DMS153 treated with DMSO at 0.1 percent for 48 hours (cell line): ENCODE measurements around the gene ATP10A.

Experiments used
- DNase-seq: peaks from one replicate; lab custom pipeline; 2025; ENCODE audit not compliant: unreplicated experiment; lab: John Stamatoyannopoulos, UW

Gene ATP10A

GRCh38 chr15:25797035-25797434 is 66.1 kb downstream of the ATP10A start:
- DNase-seq: no peak

- no peak for DNase-seq
Observed at GRCh38 chr15:25796395-25796794, 66.7 kb downstream of the ATP10A start.

- DNase-seq: no peak
Observed at GRCh38 chr15:25795712-25796111, 67.4 kb downstream of the ATP10A start.

- DNase-seq: no peak
Observed at GRCh38 chr15:25795061-25795460, 68.1 kb downstream of the ATP10A start.

DNA sequence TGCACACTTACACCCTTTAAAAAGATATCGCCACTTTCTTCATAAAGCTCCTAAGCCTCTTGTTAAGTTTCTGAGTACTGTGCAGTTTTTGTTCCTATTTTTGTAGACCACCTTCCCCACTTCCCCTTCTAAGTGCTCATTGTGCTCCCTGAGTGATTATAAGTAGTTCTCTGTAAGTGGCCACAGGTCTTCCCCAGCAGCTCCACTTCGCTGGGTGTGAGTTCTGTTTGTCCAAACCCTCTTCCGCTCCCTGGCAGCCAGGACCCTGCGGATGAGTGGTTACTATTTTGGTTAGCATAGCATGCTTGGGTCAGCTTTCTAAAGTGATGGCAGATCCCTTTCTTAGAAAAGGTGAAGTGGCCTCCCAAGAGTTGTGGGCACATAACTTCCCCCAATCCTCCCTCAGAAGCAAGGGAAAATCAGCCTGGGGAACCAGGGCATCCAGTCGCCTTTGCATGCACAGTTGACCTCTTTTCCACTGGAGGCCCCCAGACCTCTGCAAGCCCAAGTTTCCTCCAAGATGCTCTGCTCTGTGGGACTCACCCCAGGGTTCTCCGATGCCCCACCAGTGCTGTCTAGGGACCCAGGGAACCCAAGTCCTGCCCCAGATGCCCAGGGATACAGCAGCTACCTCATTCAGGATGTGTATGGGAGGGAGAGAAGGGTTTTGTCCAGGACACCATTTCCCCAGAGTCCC is 69.6 kb downstream of the ATP10A start:
- DNase-seq: no peak

- DNase-seq: no peak
Observed at GRCh38 chr15:25792128-25792527, 71.0 kb downstream of the ATP10A start.

GRCh38 chr15:25790000-25790660 is 73.0 kb downstream of the ATP10A start:
- no peak for DNase-seq

DNA sequence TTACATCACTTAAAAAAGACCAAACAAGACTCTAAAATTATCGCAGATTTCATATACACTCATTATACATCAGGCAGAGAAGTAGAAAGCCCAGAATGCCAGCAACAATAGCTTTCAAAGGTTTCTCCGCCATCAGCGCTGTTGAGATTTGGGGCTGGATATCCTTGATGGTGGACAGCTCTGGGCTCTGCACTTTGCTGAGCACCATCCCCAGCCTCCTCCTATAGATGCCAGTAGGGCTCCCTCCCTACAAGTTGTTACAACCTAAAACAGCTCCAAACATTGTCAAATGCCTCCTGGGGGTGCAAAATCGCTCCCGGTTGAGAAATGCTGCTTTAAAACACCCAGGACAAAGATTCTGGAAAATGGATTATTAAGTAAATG is 73.5 kb downstream of the ATP10A start:
- DNase-seq: no peak

- no peak for DNase-seq
Observed at GRCh38 chr15:25789211-25789610, 73.9 kb downstream of the ATP10A start.

- no peak for DNase-seq
Observed at GRCh38 chr15:25787855-25788520, 75.1 kb downstream of the ATP10A start.

- no peak for DNase-seq
Observed at GRCh38 chr15:25787381-25787780, 75.7 kb downstream of the ATP10A start.

- no peak for DNase-seq
Observed at GRCh38 chr15:25786040-25786439, 77.1 kb downstream of the ATP10A start.

- DNase-seq: no peak
Observed at GRCh38 chr15:25785641-25786025, 77.5 kb downstream of the ATP10A start.

DNA sequence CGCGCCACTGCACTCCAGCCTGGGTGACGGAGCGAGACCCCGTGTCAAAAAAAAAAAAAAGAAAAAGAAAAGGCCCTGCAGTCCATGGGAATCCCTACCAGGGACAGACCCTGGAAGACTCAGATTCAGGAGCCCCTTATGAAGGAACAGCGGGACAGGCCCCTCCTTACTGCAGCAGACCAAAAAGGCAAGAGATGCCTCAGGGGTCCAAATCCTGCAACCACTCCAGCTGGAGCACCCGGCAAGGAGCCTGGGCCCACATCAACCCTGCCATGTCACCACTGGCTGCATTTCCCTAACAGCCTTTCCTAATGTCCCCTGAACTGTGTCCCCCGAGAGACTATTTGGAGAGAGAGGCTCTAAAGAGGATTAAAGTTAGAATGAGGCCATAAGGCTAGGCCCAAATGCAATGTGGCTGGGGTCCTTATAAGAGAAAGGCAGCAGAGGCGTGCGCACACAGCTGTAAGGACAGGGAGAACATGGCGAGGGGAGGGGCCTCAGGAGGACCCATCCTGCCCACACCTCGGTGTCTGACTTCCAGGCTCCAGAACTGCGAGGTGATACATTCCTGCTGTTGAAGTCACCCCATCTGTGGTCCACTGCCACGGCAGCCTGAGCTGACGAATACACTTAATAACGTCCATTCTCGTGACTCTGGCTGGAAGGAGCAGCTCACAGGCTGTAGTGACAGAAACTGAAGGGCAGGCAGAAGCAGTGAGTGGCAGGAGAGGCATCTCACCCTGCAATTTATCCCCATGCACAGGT is 78.1 kb downstream of the ATP10A start:
- DNase-seq: no peak

DNA sequence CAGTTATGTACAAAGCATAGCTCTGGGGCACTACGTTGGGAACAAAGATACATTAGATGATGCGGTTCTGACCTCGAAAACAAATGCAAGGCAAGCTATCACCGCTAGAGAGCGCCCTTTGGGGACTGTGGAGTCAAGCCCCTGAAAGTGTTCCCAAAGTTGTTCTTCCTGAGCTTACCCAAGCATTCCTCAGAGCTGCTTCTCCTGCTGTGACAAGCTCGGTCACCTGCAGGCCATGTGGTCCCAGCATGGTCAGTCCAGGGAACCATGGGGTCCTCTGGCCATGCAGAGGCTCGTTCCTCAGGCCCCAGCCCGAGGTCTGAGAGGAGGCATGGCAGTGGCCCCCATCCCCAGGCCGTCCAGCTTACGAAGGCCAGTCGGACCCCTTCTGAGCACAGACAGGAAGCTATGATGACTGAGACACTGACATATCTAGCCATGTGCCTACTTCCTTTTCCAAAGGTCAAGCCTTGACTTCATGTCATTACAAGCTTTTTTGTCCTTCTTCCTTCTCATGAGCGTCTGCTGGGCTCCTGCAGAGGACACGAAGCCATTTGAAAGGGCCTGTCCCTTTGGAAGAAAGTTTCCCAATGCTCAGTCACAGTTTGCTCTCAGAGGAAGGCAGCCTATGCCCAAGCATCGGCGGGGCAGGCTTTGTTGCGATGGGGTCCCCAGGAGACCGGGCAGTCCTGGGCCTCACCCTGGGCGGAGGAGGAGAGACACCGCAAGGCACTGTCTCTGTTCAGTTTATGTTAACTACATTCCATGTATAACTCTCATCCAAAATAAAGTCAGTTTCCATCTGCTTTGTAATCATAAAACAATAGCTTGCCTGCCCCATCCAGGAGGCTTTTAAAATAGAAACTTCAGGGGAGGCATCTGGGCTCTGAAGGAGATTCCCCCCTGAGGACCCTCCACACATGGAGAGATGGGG is 79.3 kb downstream of the ATP10A start:
- no peak for DNase-seq

GRCh38 chr15:25783134-25783533 is 80.0 kb downstream of the ATP10A start:
- no peak for DNase-seq

- DNase-seq: no peak
Observed at GRCh38 chr15:25780479-25781255, 82.5 kb downstream of the ATP10A start.

DNA sequence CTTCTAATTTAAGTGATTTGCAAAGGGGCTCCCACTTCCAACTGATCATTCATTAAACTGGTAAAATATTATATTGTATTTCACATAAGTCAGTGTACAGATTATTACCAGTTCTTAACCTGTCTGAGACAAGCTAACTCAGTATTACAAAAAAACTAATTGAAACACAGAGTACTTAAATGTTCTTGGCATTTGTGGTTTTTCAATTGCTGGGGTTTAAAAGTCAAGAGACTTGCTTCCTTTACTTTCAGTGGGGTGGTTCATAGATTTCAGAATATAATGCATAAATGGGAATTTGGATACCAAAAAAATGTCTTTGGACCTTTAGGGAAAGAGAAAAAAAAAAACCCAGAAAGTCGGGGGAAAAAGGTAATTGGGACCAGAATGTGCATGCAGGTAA is 85.0 kb downstream of the ATP10A start:
- no peak for DNase-seq

DNA sequence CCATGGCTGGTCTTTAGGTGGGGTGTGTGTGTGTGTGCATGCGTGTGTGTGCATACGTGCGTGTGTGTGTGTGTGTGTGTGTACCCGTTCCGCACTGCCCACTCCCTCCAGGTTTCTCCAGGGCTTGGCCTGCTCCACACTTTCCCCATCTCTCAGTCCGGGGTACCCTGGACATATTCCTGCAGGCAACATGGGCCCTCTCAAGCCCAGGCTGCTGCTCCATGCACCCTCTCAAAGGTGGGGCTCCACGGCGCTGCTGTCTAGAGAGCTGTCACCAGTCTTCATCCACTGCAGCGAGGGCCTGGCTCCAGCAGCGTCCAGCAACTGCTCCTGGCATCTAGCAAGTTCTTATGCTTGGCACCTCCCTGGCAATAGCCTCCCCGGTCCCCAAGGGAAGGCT is 86.1 kb downstream of the ATP10A start:
- DNase-seq: no peak
